Upper lobe of left lung (tissue), 6 donors: ENCODE data around the gene MRAP2. TPM values are rescaled to one million over a fixed set of nuclear protein-coding genes. Genes with fewer than 3 reads are reported as not detected.
"Not testable (repeated sequence)": the region's sequence is repeated elsewhere in the genome, so short reads cannot be mapped to it uniquely, and the experiment has no call there.

Experiments used
- ATAC-seq, 2 donors: fragments of 200-7000 bp; cut with Tn5 transposase; one replicate each; pipeline ENCODE4 v1.9.1; 2022; ENCODE audit warnings: mild to moderate bottlenecking in 2 of 2, moderate library complexity in 2 of 2; ENCODE audit not compliant: low FRiP score in 2 of 2
- DNase-seq, 2 donors: peaks; one replicate each; pipeline ENCODE4 v3.0.0-alpha.2; 2019 to 2020
- H3K27ac ChIP-seq, 4 donors: fragments of 200-600 bp; sonication (generic); one replicate each; pipeline ENCODE4 v1.5.1; 2016 to 2019
- H3K27me3 ChIP-seq, 4 donors: fragments of 200-600 bp; sonication (generic); one replicate each; pipeline ENCODE4 v1.5.1; 2017 to 2019
- H3K36me3 ChIP-seq, 4 donors: fragments of 200-600 bp; sonication (generic); one replicate each; pipeline ENCODE4 v1.5.1; 2016 to 2019
- H3K4me1 ChIP-seq, 4 donors: fragments of 200-600 bp; sonication (generic); one replicate each; pipeline ENCODE4 v1.5.1; 2018 to 2019
- H3K4me3 ChIP-seq, 4 donors: fragments of 200-600 bp; sonication (generic); one replicate each; pipeline ENCODE4 v1.5.1; 2017 to 2019; ENCODE audit warnings: mild to moderate bottlenecking in 2 of 4, moderate library complexity in 1 of 4
- H3K9me3 ChIP-seq, 4 donors: fragments of 200-600 bp; sonication (generic); one replicate each; pipeline ENCODE4 v1.5.1; 2018 to 2019
- EP300 ChIP-seq, 4 donors: sonication (generic); formaldehyde crosslinking; IDR thresholded peaks; one replicate each; pipeline ENCODE4 v1.5.1; 2017; ENCODE audit warnings: antibody characterized with exemption in 4 of 4, control low read depth in 2 of 4
- POLR2A ChIP-seq, 4 donors: fragments of 450-650 bp; IDR thresholded peaks; one replicate each; pipeline ENCODE4 v1.5.1; 2016 to 2017; ENCODE audit warnings: antibody characterized with exemption in 4 of 4, mild to moderate bottlenecking in 2 of 4
- POLR2AphosphoS5 ChIP-seq, 2 donors: sonication (generic); formaldehyde crosslinking; IDR thresholded peaks; one replicate each; pipeline ENCODE4 v1.5.1; 2017; ENCODE audit warnings: antibody characterized with exemption in 2 of 2
- WGBS, 2 donors: methylation state at CpG; one replicate each; pipeline ENCODE4 v1.1.5; 2017 to 2018; 5-methylcytosine and 5-hydroxymethylcytosine counted together
- total RNA-seq, 6 donors: library from RNA; depleted of rRNA in 4 of 6; stranded (reverse); fragments of >200 nt in 4 of 6; gene quantifications; one replicate each; pipeline versions ENCODE4 v1.1.0 to v1.2.1, GENCODE V29; 2016 to 2021
- TF ChIP-seq, protein P1 (sequence below), 6 experiments: fragments of 450-650 bp in 4 of 6; fragments of 200-600 bp in 2 of 6; sonication (generic) in 2 of 6; IDR thresholded peaks; one replicate each; pipeline ENCODE4 v1.5.1; 2016 to 2019; ENCODE audit warnings: antibody characterized with exemption in 6 of 6
- donor health status: DM: no; HTN: no; CAD: no; lungs with moderate emphysema.
- donor health status: DM: no; HTN: yes; CAD: no; lungs with severe emphysema.

MRAP2 gene
- total RNA-seq, 6 donors from 2014 or later = 0.40 to 3.1 (median 1.4) TPM; not detected in 1

DNA sequence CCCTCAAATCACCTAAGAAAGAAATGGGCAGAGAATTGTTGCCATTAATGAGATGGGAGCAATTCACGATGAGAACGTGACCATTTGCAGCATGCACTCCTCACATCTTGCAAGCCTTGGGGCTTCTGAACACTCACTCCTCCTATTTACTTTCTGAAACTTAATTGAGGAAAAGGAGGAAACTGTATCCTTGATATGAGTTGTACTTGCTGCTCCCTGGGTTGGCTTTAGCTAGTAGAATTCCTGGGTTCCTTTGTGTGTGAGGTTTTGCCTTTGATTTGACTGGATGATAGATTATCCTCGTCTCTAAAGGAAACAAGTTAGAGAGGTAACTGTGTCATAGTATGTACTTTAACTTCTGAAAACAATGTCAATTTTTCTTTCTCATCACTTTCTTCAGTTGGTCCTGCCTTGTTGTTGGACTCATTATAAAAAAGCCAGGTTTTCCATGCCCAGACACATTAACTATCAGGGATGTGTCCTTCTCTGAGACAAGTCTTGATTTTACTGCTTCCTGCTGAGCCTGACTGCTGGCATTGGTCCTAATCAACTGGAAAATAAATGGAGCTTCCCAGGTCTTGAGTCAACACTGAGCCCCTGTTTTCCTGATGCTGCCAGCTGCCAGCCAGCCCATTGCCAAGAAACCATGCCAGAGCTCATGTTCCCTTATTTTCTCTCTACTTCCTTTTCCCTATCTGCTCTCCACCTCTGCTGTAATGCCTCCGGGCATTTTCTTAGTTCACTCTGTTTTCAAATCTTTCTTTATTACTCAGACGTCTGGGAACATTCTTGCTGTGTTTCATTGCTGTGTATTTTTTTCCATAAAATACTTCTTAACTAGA lies 6.0 kb upstream of the MRAP2 start:
- Histone ChIP-seq H3K27me3 (no peaks in the 10 kb centered on the region), H3K36me3 (no peaks in the 10 kb centered on the region), H3K9me3 (no peaks in the 10 kb centered on the region), H3K4me3 (no peak overlapping the region), H3K27ac (no peak overlapping the region), H3K4me1 (no peaks in the 10 kb centered on the region)
- no peak for TF ChIP-seq POLR2A (IDR thresholded peaks at IDR 0.05)
- no peak for TF ChIP-seq EP300 (IDR thresholded peaks at IDR 0.05)
- TF ChIP-seq, protein P1, sequence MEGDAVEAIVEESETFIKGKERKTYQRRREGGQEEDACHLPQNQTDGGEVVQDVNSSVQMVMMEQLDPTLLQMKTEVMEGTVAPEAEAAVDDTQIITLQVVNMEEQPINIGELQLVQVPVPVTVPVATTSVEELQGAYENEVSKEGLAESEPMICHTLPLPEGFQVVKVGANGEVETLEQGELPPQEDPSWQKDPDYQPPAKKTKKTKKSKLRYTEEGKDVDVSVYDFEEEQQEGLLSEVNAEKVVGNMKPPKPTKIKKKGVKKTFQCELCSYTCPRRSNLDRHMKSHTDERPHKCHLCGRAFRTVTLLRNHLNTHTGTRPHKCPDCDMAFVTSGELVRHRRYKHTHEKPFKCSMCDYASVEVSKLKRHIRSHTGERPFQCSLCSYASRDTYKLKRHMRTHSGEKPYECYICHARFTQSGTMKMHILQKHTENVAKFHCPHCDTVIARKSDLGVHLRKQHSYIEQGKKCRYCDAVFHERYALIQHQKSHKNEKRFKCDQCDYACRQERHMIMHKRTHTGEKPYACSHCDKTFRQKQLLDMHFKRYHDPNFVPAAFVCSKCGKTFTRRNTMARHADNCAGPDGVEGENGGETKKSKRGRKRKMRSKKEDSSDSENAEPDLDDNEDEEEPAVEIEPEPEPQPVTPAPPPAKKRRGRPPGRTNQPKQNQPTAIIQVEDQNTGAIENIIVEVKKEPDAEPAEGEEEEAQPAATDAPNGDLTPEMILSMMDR (IDR thresholded peaks at IDR 0.05) = no peak
- no peak for TF ChIP-seq POLR2AphosphoS5 (IDR thresholded peaks at IDR 0.05)
- no peak for DNase-seq
- ATAC-seq = no peak
- WGBS, 2 donors = 39 to 45% methylated on average over 5 of the region's 5 CpGs

DNA sequence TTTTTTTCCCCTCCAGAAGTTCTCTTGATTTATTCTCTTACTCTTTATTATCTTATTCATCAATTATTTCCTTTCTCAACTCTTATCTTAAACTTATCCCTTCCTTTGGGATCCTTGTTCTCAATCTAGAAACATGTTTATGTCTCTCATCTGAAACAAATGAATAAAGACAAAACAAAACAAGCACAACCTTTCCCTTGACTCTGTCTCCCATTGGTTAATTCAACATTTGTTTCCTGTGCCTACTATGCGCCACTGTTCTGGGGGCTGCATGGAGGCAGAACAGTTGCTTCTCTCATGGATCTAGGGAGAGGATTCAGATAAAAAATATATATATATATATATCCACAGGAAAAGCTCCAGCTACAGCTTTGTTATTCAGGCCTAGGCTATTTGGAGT lies 5.2 kb upstream of the MRAP2 start:
- ATAC-seq (no peak), DNase-seq (no peak)
- TF ChIP-seq, protein P1 (IDR thresholded peaks at IDR 0.05) = no peak
- no peak overlapping the region for H3K4me3 ChIP-seq
- H3K27ac ChIP-seq = no peak overlapping the region
- H3K36me3 ChIP-seq = no peaks in the 10 kb centered on the region
- no peaks in the 10 kb centered on the region for H3K9me3 ChIP-seq
- WGBS, 2 donors = 71 to 82% methylated on average over 1 of the region's 1 CpG
- peaks cover 0 to 3% (median 1%) of the 10 kb centered on the region in 4 donors for H3K4me1 ChIP-seq
- peaks cover 0 to 4% (median 0%) of the 10 kb centered on the region in 4 donors for H3K27me3 ChIP-seq

DNA sequence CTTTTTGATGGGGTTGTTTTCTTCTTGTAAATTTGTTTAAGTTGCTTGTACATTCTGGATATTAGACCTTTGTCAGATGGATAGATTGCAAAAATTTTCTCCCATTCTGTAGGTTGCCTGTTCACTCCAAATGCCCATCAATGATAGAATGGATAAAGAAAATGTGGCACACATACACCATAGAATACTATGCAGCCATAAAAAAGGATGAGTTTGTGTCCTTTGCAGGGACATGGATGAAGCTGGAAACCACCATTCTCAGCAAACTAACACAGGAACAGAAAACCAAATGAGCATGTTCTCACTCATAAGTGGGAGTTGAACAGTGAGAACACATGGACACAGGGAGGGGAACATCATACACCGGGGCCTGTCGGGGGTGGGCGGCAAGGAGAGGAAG lies 1.6 kb upstream of the MRAP2 start:
- H3K36me3 ChIP-seq, DNase-seq, H3K27ac ChIP-seq, H3K9me3 ChIP-seq, H3K4me3 ChIP-seq, ATAC-seq: not testable (repeated sequence)
- H3K4me1 ChIP-seq = peaks cover 4 to 18% (median 8%) of the 10 kb centered on the region in 4 donors
- 95 to 96% methylated on average over 3 of the region's 3 CpGs for WGBS, 2 donors
- H3K27me3 ChIP-seq = peaks cover 0 to 12% (median 0%) of the 10 kb centered on the region in 4 donors

DNA sequence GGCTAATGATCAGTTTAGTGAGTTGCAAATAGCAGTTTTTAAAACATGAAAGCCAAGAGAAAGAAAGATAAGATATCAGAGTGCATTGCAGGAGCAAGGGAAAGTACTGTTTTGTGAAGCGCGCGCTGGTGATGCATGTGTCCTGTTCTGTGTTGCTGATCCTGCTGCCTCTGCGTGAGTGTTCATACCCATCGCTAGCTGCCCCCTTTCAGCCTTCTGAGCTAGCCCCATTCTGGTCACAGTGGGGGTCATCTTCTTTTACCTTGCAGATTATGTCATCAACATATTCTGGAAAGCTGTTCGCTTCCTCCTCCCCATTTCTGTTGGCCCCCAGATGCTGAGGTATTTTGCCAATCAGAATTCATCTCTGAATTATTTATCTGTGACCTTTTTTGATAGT lies 1.9 kb downstream of the MRAP2 start:
- peaks cover 4 to 18% (median 8%) of the 10 kb centered on the region in 4 donors for H3K4me1 ChIP-seq
- DNase-seq = no peak
- no peaks in the 10 kb centered on the region for H3K9me3 ChIP-seq
- H3K27me3 ChIP-seq = peaks cover 0 to 12% (median 0%) of the 10 kb centered on the region in 4 donors
- H3K27ac ChIP-seq = no peak overlapping the region
- TF ChIP-seq, protein P1 (IDR thresholded peaks at IDR 0.05) = no peak
- TF ChIP-seq EP300 (IDR thresholded peaks at IDR 0.05) = no peak
- no peak for TF ChIP-seq POLR2A (IDR thresholded peaks at IDR 0.05)
- TF ChIP-seq POLR2AphosphoS5 (IDR thresholded peaks at IDR 0.05) = no peak
- H3K36me3 ChIP-seq = no peaks in the 10 kb centered on the region
- WGBS, 2 donors = 91 to 97% methylated on average over 6 of the region's 6 CpGs
- ATAC-seq = no peak
- H3K4me3 ChIP-seq = no peak overlapping the region

DNA sequence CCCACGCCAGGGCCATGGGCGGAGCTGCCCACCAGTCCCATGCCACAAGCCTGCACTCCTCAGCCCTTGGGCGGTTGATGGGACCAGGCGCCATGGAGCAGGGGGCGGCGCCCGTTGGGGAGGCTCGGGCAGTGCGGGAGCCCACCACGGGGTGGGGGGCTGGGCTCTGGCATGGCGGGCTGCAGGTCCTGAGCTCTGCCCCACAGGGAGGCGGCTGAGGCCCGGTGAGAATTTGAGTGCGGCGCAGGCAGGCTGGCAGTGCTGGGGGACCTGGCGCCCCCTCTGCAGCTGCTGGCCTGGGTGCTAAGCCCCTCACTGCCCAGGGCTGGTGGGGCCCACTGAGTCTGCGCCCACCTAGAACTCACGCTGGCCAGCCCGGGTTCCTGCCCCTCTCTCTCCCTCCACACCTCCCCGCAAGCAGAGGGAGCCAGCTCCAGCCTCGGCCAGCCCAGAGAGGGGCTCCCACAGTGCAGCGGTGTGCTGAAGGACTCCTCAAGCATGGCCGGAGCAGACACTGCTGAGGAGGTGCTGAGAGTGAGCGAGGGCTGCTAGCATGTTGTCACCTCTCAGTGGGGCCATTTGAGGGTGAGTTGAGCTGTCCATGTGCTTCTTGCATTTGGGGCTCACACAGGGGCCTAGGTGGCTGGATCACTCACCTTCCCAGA lies 4.0 kb downstream of the MRAP2 start:
- ATAC-seq = no peak
- 97 to 100% methylated on average over 6 to 10 of the region's 24 CpGs for WGBS, 2 donors
- no peaks in the 10 kb centered on the region for H3K36me3 ChIP-seq
- no peak overlapping the region for H3K4me3 ChIP-seq
- peaks cover 4 to 18% (median 8%) of the 10 kb centered on the region in 4 donors for H3K4me1 ChIP-seq
- H3K9me3 ChIP-seq = no peaks in the 10 kb centered on the region
- peak in 1 of 2 donors; percentile 73 for DNase-seq
- H3K27me3 ChIP-seq = peaks cover 0 to 12% (median 0%) of the 10 kb centered on the region in 4 donors
- H3K27ac ChIP-seq = no peak overlapping the region
- TF ChIP-seq, protein P1 (IDR thresholded peaks at IDR 0.05) = no peak
- TF ChIP-seq POLR2AphosphoS5 (IDR thresholded peaks at IDR 0.05) = no peak
- no peak for TF ChIP-seq EP300 (IDR thresholded peaks at IDR 0.05)
- no peak for TF ChIP-seq POLR2A (IDR thresholded peaks at IDR 0.05)
